ENCODE results near the gene GRIN3B. TPM values are rescaled to one million over a fixed set of nuclear protein-coding genes. Genes with fewer than 3 reads are reported as not detected.

Gene GRIN3B
- polyA plus RNA-seq, 1 of the 3 experiments (the other 2 are of a cell fraction): 1.5 TPM

DNA sequence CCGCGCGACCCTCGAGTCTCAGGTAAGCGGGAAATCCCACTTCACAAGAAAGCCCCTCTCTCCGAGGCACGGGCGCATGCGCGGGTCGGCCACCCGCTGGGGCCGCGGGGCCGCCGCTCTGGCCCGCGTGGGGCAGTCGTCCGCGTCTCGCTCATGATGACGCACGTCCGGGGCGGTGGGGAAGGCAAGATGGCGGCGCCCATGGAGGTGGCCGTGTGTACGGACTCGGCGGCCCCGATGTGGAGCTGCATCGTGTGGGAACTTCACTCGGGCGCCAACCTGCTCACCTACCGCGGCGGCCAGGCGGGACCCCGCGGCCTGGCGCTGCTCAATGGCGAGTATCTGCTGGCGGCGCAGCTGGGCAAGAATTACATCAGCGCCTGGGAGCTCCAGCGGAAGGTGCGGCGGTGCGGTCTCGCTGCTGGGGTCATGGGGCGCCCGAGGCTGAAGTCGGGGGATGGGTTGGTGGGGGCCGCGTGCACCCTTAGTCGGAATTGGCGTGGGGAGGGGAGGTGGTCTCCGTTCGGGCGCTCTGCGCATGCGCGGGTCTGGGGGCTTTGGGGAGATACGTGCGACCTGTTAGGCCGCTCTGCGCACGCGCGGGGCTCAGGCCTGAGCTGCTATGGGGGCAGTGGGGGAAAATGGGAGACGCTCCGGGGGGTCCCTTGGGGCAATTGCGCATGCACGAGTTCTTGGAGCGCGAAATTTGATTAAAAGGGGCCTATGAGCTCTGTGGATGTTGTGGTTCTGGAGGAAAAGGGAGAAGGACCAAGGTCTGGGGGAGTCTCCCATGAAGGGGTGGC lies 15.9 kb upstream of the GRIN3B start, which contains the start of gene WDR18:
Gene WDR18 (plus strand): TSS at position 181 of the 803 bp plus-strand sequence. CDS start 9 bp downstream, at position 190.
- TF ChIP-seq, protein P1, sequence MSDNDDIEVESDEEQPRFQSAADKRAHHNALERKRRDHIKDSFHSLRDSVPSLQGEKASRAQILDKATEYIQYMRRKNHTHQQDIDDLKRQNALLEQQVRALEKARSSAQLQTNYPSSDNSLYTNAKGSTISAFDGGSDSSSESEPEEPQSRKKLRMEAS (IDR thresholded peaks at IDR 0.05; ENCODE audit: low read depth): peak; percentile 84; the same call in 1 of the 2 replicates
- TF ChIP-seq CHD2 (IDR thresholded peaks at IDR 0.05; ENCODE audit: low read length, partially characterized antibody) (peak; percentile 31), GABPA (IDR thresholded peaks at IDR 0.05; ENCODE audit: low read depth) (peak; percentile 84), TAF1 (IDR thresholded peaks at IDR 0.05; ENCODE audit: borderline replicate concordance, low read depth, low read length) (peak; percentile 58; the same call in 1 of the 2 replicates), POLR2AphosphoS5 (IDR thresholded peaks at IDR 0.05; ENCODE audit: low read depth, low read length) (peak; percentile 30; the same call in 1 of the 2 replicates), MXI1 (IDR thresholded peaks at IDR 0.05; ENCODE audit: low read depth, low read length) (peak; percentile 77), EP300 (IDR thresholded peaks at IDR 0.05; ENCODE audit: borderline replicate concordance in 1 of 2, low read depth in 1 of 2, low read length in 1 of 2) (no peak), ELF1 (IDR thresholded peaks at IDR 0.05) (no peak), YY1 (IDR thresholded peaks at IDR 0.05; ENCODE audit: low read depth) (peak; percentile 98), NRF1 (IDR thresholded peaks at IDR 0.05; ENCODE audit: low read depth, low read length) (peak; percentile 92)
- TF ChIP-seq, protein P2, sequence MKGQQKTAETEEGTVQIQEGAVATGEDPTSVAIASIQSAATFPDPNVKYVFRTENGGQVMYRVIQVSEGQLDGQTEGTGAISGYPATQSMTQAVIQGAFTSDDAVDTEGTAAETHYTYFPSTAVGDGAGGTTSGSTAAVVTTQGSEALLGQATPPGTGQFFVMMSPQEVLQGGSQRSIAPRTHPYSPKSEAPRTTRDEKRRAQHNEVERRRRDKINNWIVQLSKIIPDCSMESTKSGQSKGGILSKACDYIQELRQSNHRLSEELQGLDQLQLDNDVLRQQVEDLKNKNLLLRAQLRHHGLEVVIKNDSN (IDR thresholded peaks at IDR 0.05; ENCODE audit: borderline replicate concordance, low read depth): peak; percentile 59; the same call in 1 of the 2 replicates
- TF ChIP-seq, protein P3, sequence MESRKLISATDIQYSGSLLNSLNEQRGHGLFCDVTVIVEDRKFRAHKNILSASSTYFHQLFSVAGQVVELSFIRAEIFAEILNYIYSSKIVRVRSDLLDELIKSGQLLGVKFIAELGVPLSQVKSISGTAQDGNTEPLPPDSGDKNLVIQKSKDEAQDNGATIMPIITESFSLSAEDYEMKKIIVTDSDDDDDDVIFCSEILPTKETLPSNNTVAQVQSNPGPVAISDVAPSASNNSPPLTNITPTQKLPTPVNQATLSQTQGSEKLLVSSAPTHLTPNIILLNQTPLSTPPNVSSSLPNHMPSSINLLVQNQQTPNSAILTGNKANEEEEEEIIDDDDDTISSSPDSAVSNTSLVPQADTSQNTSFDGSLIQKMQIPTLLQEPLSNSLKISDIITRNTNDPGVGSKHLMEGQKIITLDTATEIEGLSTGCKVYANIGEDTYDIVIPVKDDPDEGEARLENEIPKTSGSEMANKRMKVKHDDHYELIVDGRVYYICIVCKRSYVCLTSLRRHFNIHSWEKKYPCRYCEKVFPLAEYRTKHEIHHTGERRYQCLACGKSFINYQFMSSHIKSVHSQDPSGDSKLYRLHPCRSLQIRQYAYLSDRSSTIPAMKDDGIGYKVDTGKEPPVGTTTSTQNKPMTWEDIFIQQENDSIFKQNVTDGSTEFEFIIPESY (IDR thresholded peaks at IDR 0.05; ENCODE audit: borderline replicate concordance, low read depth): no peak
- ChIA-PET CTCF (interaction anchor here (0.6 to 10.7 kb wide), 30 partner anchors 11 to 282 kb away, joined by 3 to 161 read pairs (median 4); partner anchors contain the start of genes CFD, KISS1R, PTBP1 and RNU6-2), POLR2A (interaction anchor here (0.6 to 2.8 kb wide), 14 partner anchors 12 to 1331 kb away, joined by 3 to 23 read pairs (median 5); partner anchors contain the start of genes MED16 and RNU6-9)
- Histone ChIP-seq H3F3A (replicated peaks; ENCODE audit: insufficient read depth) (peaks cover 10% of the 10 kb centered on the region), H3K79me2 (ENCODE audit: insufficient read depth) (peaks cover 8% of the 10 kb centered on the region; the same call in 1 of the 2 replicates), H3K27me3 (ENCODE audit: insufficient read depth) (no peaks in the 10 kb centered on the region), H3K9me3 (no peaks in the 10 kb centered on the region), H3K4me1 (ENCODE audit: control insufficient read depth in 1 of 2, insufficient read depth in 2 of 2, low read depth in 1 of 2, low read length in 1 of 2) (peaks cover 0 to 14% of the 10 kb centered on the region in 2 experiments; a peak in 2 of 4 replicates), H2AFZ (ENCODE audit: low read depth) (peak within 1 kb of the TSS; percentile 96), H3K36me3 (replicated peaks in 1 of 2; ENCODE audit: control insufficient read depth in 1 of 2, insufficient read depth in 2 of 2, low read length in 1 of 2) (peaks cover 3 to 16% of the 10 kb centered on the region in 2 experiments), H3K9ac (peak within 1 kb of the TSS; percentile 92), H3K4me2 (peak within 1 kb of the TSS; percentile 87), H3K4me3 (ENCODE audit: low read depth in 2 of 2, low read length in 1 of 2) (peak within 1 kb of the TSS; percentile 91 to 99), H3K27ac (ENCODE audit: low read depth in 2 of 2, low read length in 1 of 2) (peak within 1 kb of the TSS; percentile 66 to 89), H3K9me2 (no peaks in the 10 kb centered on the region), H4K20me1 (ENCODE audit: insufficient read depth) (no peaks in the 10 kb centered on the region)
- peak; percentile 99 for DNase-seq
- WGBS (ENCODE audit: low lambda C conversion rate): 0% methylated on average over 23 of the region's 78 CpGs
